Left forelimb (tissue), 1 donor: ENCODE measurements around the gene NRXN2.
"Not testable (repeated sequence)": the region's sequence is repeated elsewhere in the genome, so short reads cannot be mapped to it uniquely, and the experiment has no call there.

Experiments used
- DNase-seq: peaks from one replicate; pipeline ENCODE4 v3.0.0-alpha.2; 2018; ENCODE audit warnings: low spot score

The NRXN2 gene

GRCh38 chr11:64674774-64675173 is 48.2 kb downstream of the NRXN2 start:
- no peak for DNase-seq

- DNase-seq = no peak
Observed at GRCh38 chr11:64673279-64673678, 49.7 kb downstream of the NRXN2 start.

GRCh38 chr11:64672875-64673274 is 50.1 kb downstream of the NRXN2 start:
- DNase-seq = no peak

GRCh38 chr11:64670975-64671374 is 52.0 kb downstream of the NRXN2 start:
- DNase-seq = no peak

GRCh38 chr11:64667154-64667745 is 55.7 kb downstream of the NRXN2 start:
- no peak for DNase-seq

GRCh38 chr11:64665411-64665821 is 57.6 kb downstream of the NRXN2 start:
- DNase-seq = no peak

- DNase-seq = not testable (repeated sequence)
Observed at GRCh38 chr11:64664236-64664870, 58.6 kb downstream of the NRXN2 start.

- DNase-seq = no peak
Observed at GRCh38 chr11:64663656-64664055, 59.3 kb downstream of the NRXN2 start.

- no peak for DNase-seq
Observed at GRCh38 chr11:64661614-64662013, 61.4 kb downstream of the NRXN2 start.

GRCh38 chr11:64661146-64661545 is 61.9 kb downstream of the NRXN2 start:
- DNase-seq = peak; percentile 79

- DNase-seq = no peak
Observed at GRCh38 chr11:64660706-64661105, 62.3 kb downstream of the NRXN2 start.

GRCh38 chr11:64660205-64660604 is 62.8 kb downstream of the NRXN2 start:
- DNase-seq = no peak

GRCh38 chr11:64659417-64660144 is 63.4 kb downstream of the NRXN2 start:
- no peak for DNase-seq

GRCh38 chr11:64658265-64658664 is 64.7 kb downstream of the NRXN2 start:
- DNase-seq = no peak

- DNase-seq = no peak
Observed at GRCh38 chr11:64656862-64657261, 66.1 kb downstream of the NRXN2 start.

- no peak for DNase-seq
Observed at GRCh38 chr11:64655941-64656601, 66.9 kb downstream of the NRXN2 start.

GRCh38 chr11:64654958-64655541 is 67.9 kb downstream of the NRXN2 start:
- no peak for DNase-seq

- no peak for DNase-seq
Observed at GRCh38 chr11:64654439-64654838, 68.6 kb downstream of the NRXN2 start.

- DNase-seq = no peak
Observed at GRCh38 chr11:64653388-64653973, 69.5 kb downstream of the NRXN2 start.

- DNase-seq = peak; percentile 91
Observed at GRCh38 chr11:64652586-64653387, 70.2 kb downstream of the NRXN2 start.

- DNase-seq = no peak
Observed at GRCh38 chr11:64650923-64651523, 72.0 kb downstream of the NRXN2 start.
